Stimulated activated CD8-positive, alpha-beta memory T cell treated with anti-CD3 and anti-CD28 coated beads, Interleukin-7, amount 100 ng/mL, for 48 hours (primary cell): Measurements from ENCODE around the gene ITGB5.

Experiments used
- DNase-seq, 2 donors: peaks; one replicate each; pipeline ENCODE4 v3.0.0-alpha.2; 2020; ENCODE audit warnings: low read depth in 1 of 2; ENCODE audit errors: extremely low read depth in 1 of 2

Gene ITGB5

DNA sequence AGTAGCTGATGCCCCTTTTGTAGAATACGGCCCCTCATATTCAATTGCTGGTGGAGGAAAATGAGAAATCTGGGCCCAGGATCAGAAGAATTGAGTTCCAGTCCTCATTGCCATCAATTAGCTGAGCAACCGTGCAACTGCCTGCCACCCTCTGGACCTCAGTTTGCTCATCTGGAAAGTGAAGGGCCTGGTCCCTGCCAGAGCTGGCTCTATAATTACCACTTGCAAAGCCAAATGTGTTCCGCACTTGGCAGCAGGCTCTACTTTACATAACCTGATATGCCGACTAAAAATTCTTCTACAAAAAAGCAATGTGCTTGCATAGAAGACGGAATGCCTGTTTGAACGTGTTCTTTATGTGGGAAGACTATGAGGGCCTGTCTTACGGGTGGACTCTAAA, 8.6 kb upstream of the ITGB5 start:
- no peak for DNase-seq

DNA sequence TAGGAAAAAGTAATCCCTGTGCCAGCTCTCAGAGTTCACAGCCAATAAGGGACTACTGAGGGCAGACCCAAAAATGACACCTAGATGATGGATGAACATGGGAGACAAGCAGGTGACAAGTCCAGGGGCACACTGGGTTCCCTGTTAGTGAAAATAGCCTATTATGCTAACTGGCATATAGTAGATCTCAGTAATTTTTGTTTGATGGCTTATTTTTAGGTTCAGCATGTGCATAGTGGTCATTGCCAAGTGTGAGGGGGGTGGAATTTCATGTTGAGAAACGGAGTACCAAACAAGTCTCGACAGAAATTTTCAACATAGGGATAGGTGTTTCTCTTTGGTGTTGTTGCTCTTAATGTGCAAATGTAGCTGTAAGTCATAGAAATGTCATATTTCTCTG, 6.4 kb upstream of the ITGB5 start:
- no peak for DNase-seq

DNA sequence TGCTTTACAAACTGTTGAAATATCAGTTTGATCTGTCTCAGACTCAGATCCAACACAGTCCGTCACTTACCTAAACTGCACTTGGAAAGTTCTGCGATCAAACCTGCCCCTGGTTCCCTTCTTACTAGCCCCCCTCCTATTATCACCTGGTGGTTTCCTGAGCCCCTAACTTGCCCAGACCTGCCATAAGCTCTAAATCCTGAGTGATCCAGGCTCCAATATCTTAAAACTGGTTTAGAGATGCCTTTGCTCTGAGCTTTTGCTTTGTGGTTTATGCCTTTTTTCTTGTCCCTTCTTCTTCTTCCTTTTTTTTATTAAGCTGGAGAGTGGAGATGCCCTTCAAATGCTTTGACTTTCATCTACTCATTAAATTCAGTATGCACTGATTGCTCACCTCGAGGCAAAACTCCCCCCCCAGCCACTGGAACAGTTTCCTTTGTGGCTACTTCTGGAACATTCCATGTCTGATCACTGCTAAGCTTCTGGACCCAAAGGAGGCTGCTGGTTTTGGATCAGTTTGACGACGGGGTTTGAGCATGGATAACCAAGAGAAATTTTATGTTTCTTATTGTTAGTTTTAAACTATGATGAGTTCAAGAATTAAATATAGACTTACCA, 3.5 kb upstream of the ITGB5 start:
- no peak for DNase-seq

DNA sequence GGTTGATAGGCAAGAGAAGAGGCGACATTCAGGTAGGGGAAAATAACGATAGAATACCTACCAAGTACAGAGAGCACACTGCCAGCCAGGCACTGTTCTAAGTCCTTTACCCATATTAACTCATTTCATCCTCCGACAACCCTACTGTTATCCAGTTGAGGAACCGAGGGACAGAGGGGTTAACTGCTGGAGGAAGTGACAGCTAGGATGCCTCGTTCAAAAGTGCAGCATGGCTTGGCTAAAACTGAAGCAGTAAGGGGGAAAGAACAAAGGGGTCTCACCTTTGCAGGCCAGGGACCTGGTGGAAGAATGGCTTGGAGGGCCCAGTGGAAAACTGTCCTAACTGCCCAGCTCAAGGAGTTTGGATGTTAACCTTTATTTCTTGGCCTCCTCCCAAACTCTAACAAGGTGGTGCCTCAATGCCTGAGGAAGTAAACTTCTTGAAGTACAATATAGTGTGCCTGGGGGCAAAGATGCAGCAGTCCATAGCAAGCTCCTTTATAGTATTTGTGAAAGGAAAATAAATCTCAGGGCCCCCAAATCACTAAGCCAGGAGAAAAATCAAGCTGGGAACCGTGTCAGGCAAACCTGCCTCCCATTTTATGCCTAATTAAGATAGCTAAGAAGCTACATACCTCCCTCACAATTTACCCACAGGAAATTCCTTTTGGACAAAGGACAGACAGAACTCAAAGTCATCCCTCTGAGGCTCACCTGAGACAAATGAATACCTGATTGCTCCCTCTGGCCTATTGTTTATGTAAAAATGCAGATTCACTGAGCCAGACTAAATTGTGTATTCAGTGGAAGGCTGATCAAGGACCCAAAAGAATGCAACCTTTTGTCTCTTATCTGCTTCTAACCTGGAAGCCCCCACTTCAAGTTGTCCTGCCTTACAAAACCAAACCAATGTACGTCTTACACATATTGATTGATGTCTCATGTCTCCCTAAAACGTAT, 1.6 kb upstream of the ITGB5 start:
- DNase-seq, result no peak

DNA sequence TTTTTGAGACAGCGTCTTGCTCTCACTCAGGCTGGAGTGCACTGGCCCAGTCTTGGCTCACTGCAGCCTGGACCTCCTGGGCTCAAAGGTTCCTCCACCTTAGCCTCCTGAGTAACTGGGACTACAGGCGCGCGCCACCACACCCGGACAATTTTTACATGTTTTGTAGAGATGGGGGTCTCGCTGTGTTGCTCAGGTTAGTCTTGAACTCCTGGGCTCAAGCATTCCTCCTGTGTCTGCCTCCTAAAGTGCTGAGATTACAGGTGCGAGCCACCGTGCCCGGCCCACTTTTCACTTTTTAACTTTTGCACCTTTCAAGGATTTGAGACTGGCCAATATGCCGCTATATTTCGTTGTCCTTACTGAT, 750 bp upstream of the ITGB5 start:
- DNase-seq, result no peak

DNA sequence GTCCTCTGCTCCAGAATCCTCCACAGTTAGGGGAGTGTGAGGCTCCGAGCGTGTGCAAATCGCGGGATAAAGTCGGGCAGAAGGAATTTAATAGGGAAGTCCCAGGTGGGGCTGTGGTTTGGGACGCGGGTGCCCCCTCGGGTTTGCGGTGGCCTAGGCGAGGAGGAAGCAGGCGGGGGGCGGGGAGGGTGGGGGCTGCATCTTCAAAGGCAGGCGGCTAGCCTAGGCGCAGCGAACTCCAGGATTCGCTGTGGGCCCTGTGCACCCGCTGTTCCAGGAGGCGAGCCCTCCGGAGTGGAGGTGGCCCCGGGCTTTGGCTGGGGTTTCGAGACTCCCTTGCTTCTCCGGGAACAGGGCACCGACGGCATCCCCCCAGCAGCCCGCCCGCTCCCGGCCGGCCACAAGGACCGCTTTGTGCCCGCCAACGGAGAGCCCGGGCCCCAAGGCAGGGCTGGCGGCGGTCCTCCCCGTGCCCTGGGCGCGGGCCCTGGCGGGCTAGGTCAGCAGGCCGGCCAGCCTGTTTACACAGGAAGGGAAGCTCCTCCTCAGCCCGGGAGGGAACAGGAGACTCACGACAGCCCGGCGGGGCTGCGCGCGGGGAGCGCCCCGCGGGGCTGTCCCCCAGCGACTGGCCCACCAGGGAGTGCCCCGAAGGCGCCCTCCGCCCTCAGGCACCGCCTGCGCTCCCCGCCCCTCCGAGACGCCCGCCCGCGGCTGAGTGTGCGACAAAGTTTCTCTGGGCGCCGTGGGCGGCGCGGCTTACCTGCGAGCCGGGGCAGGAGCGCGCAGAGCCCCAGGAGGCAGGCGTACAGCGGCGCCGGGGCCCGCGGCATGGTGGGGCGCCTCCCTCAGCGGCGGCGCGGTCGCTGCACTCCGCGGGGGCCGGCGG, 753 bp downstream of the ITGB5 start:
- DNase-seq, result no peak

DNA sequence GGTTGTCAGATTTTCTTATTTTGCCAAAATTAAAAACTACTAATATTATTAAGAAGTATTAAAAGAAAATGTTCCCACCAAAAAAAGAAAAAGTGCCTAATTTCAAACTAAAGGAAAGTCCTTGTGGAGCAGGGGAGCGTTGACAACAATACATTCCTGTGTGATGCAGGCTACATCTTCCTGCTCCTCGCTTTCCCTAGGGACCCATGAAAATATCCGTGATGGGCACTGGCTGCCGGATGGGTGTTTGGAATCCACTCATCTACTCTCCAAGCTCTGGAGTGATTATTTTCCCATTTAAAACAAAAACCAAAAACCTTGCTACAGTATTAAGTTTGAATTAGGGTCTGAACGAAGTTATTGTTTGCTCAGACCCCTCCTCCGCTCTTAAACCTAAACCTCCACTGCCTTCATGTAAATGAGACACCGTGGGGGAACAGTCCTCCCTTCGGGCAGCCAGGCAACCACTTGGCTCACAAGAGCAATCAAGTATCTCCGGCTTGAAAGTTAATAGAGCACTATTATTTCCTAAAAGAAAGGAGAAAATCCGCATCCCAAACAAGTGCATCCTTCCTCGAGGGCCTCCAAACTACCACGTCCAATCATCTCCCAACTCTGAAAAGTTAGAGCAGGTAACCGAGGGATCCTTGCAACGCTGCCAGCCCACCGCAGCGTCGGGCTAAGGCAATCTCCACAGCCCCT, 1.5 kb downstream of the ITGB5 start:
- no peak for DNase-seq

DNA sequence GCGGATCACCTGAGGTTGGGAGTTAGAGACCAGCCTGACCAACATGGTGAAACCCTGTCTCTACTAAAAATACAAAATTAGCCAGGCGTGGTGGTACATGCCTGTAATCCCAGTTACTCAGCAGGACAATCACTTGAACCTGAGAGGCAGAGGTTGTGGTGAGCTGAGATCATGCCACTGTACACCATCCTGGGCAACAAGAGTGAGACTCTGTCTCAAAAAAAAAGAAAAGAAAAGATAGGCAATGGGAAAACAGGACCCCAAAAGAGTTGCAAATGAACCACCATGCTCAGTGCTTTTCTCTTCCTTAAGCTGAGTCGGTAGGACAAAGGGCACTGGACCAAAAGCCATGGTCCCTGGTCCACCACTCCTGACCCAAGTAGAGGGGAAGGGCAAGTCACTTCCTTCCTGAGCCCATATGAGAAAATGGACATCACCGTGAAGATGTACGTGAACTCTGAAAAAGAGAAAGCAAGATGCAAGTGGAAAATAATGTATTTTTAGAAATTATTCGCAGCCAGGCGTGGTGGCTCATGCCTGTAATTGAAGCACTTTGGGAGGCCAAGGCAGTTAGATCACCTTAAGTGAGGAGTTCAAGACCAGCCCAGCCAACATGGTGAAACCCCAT, 2.6 kb downstream of the ITGB5 start:
- no peak for DNase-seq

DNA sequence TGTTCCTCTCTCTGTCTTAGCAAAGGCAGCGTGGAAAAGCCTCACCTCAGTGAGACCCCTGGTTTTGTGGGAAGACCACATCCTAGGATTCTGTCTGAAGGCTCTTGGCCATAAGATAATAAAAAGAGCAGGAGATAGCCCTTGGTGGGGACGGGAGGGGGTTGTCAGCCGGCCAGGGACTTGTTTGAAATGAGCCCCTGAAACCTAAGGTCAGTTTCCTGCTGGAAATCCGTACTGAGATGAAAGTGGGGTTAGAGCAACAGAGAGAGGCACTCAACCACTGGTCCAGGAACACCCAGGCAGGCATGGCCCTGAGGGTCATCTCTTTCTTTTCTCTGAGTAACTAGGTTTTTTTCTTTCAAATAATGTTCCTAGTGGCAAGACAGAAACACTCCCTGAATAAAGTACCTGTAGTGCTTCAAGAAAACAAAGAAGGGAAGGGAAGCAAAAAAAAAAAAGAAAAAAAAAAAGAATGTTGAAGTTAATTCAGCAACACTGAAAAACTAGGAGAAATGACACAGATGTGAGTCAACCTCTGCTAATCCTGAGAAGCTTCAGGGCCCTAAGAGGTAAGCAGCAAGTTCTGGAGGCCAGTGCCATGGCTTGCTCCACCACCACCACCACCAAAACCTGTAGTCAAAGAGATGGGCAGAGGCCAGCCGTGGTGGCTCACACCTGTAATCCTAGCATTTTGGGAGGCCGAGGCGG, 3.2 kb downstream of the ITGB5 start:
- DNase-seq, result no peak

DNA sequence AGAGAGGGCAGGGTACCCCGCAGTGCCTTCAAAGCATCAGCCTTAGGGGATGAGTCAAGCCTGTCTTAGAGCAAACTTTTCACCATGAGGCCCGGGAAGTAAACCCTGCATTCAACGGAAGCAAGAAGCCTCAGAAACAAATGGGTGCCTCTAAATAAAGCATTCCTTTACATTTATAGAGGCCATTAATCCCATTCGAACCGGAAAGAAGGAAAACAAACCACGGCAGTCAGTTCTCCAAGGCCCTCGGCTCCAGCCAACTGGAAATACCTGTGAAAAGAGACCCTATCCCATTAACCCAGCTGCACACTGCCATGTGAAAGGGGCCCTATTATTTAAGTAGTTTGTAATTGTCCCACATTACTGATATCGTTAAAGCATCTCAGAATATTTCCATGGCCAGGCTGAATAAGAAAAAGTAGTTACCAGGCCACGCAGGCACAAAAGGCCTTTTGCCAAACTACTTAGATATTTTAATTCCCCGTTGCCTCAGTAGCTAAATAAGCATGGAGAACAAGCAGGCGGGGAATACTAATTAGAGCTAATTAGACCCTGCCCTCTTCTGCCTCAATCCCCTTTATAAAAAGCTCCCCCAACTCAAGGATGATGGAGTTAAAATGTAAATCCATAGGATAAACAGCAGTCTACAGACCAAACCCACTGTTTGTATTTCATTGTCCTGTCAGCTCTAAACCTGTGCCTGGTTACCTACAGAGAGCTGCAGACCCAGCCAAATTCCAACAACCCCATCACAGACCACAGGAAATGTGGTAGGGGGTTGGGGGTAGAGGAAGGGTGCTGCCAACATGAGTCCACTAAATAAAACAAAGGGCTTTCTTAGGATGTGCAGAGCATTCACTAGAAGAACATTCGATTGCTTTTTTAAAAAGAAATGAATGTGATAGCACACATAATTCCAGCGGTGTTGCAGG, 4.1 kb downstream of the ITGB5 start:
- no peak for DNase-seq

DNA sequence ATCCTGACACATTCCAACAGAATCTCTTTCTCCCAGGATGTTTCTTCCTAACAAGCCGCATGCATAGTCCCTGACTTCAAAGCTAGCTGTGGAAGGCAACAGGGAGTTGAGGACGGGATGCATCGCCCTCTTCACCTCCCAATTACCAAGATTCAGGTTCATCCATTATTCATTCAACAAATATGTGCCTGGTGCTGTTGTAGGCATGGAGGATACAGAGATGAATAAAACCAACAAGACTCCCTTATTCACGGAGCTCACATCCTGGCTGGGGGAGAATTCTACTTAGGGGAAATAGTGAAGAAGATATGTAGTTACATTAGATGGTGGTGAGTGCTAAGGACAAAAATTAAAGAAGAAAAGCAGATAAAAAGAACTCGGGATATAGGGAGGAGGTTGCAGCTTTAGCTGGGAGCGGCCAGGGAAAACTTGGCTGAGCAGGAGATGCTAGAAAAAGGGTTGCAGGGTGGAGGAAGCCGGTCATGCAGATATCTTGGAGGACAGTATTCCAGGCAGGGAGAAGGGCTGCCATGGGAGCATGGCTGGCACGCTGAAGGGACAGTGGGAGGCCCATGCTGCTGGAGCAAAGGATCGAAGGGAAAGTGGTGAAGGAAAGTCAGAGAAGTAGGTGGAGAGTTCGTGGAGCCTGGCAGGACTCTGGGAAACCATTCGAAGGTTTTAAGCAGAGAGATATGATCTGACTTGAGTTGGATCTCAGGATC, 5.0 kb downstream of the ITGB5 start:
- DNase-seq, result no peak

DNA sequence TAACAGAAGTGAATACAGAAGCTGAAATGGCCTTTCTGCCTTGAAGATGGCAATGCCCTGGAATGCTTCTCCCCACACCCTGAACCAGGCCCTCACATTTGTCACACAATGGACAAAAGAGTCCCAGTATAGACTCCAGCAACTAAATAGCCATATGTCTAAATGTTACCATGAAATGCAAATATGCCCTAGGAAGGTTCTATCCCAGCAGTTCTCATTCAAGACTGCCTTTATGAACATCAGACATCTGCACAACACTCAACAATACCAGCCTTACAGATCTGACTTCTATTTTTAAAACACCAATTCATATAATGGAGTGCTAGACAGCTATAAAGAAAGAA, 7.9 kb downstream of the ITGB5 start:
- DNase-seq, result no peak

DNA sequence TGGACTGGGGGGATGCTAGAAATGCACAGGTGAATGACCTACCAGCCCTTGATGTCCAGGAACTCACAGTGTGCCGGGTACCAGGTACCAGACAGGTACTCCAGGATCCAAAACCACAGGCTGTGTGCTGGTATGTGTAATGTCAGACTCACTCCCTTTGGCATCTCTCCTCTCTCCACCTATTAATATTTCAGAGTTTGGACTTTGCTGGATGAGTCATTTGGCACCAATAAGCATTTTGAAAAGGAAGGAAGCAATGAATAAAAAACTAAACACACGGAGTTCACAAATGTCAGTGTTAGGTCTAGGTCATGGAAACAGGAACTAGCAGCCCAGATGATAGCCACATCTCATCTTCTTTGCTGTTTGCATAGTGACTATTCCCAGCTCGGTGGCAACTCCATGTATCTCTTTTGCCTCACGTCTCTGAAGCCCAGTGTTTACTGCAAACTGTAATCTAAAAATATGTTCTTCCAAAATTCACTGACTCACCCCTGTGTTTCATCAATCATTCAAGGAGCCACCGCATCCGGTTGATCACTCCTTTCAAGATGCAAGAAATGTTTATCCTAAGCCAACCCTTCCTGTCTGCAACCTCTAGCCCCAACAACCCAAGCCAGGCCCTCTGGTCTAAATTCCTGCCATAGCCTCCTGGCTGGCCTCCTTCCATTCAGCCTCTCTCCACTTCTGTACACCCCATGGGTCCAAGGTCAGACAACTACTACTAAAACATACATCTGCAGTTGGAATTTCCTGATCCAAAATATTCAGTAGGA, 8.4 kb downstream of the ITGB5 start:
- DNase-seq, result no peak

DNA sequence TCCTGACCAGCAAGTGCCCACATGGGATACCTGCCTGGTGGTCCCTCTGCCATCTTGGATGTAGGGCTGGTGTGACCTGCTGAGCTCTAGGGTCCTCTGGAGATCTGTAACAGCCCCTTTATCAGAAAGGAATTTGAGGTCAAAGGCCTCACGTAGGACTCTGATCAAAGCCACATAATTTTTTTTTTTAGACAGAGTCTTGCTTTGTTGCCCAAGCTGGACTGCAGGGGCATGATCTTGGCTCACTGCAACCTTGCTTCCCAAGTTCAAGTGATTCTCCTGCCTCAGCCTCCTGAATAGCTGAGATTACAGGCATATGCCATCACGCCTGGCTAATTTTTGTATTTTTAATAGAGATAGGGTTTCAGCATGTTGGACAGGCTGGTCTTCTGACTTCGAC, 9.5 kb downstream of the ITGB5 start:
- no peak for DNase-seq

DNA sequence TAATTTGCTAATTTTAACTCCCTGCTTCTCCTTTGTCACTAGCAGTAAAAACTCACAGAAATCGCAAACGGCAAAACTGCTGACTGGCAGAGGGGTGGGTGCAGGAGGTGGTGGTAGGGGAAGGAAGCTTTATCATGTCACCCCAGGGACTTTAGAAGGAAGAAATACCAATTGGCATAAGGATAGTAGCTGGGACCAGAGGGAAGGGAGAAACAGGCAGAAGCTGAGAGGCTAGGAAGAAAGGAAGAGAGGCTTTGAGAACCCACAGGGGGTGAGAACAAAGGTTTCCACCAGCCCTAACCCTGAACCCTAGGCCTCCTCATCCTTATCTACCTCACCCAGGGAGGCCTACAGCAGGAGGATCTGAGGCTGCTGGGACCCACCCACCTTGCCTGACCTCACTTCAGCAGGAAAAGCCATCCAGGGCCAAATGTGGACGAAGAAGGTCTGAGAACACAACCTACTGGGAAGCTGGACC, 10.7 kb downstream of the ITGB5 start:
- DNase-seq, result no peak

DNA sequence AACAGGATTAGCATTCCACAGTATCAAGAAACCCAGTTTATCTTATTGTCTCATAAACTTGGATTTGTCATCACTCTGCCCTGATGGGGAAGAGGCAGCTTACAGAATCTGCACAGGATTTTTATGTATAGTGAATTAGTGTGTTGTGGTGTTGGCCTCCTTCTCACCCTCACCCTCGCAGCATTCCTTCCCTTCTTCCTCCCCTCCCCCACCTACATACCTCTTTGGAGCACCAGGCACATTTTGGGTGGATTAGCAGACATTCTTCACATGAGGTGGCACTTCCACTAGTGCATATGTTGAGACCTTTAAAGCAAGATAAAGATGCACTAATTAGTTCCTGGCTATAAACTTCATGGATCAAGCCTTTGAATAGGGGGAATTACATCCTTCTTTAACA, 13.9 kb downstream of the ITGB5 start:
- DNase-seq, result no peak

DNA sequence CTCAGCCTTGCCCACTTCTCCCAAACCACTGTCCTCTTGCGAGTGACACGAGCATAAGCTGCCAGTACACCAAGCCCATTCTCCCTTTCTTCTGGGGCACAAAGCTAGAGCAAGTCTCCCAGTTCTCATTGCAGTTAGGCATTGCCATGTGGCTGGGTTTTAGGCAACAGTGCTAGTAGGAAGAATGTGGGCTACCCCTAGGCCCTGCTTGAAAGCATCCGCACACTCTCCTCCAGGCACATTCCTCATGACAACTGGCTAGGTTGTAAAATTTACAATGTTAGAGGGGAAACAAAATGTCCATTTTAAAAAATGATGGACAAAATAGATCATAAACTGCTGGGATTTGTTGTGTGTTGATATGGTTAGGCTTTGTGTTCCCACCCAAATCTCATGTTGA, 19.7 kb downstream of the ITGB5 start:
- DNase-seq, result no peak
